HepG2 (cell line): ENCODE measurements around the gene MAEA. TPM values are rescaled to one million over a fixed set of nuclear protein-coding genes. Genes with fewer than 3 reads are reported as not detected.

Experiments used
- ATAC-seq: fragments of 200-7000 bp; cut with Tn5 transposase; 3 replicates; pipeline ENCODE4 v1.9.1; 2020; ENCODE audit warnings: mild to moderate bottlenecking, moderate library complexity
- BruUV-seq: library from RNA; stranded (reverse); fragments of 400-500 nt; replicated peaks from 2 replicates; lab custom pipeline; 2021; lab: Mats Ljungman, UMichigan
- CTCF ChIA-PET: fragments of 300-600 bp; formaldehyde crosslinking; extraction: SDS; loops from one replicate; lab custom pipeline; 2021; ENCODE audit warnings: low total read pairs, inconsistent platforms, low intra/inter-chr PET ratio; lab: Yijun Ruan, JAX
- POLR2A ChIA-PET: fragments of 350-600 bp; sonication (Branson Sonifier 250); formaldehyde crosslinking; loops from one replicate; lab custom pipeline; 2020; ENCODE audit warnings: antibody characterized with exemption, inconsistent platforms; lab: Yijun Ruan, JAX
- DNase-seq: peaks from one replicate; pipeline ENCODE4 v3.0.0-alpha.2; 2015; ENCODE audit warnings: low spot score
- FAIRE-seq: peaks from 3 replicates; lab custom pipeline; 2011; peaks lifted over from hg19 to GRCh38; lab: Jason Lieb, UNC
- H2AFZ ChIP-seq: one replicate; pipeline ENCODE4 v1.6.1; 2011; ENCODE audit warnings: low read length, inconsistent platforms
- H3K27ac ChIP-seq: fragments of 300-600 bp; 3 replicates; pipeline ENCODE4 v1.8.0; 2011; ENCODE audit warnings: mixed run types, mild to moderate bottlenecking, mixed read lengths, low read length, inconsistent platforms; ENCODE audit not compliant: insufficient read depth; ENCODE audit errors: extremely low read length
- H3K27me3 ChIP-seq, 2 experiments: fragments of 200-600 bp in 1 of 2; 2 replicates in 1 of 2; 3 replicates in 1 of 2; pipeline versions ENCODE4 v1.6.0 to v1.8.0; 2011; ENCODE audit warnings: low read length in 2 of 2, mild to moderate bottlenecking in 2 of 2, moderate library complexity in 2 of 2, inconsistent platforms in 1 of 2; ENCODE audit not compliant: insufficient read depth in 2 of 2, control insufficient read depth in 1 of 2
- H3K36me3 ChIP-seq, 2 experiments: fragments of 200-600 bp in 1 of 2; replicated peaks in 1 of 2; 2 replicates in 1 of 2; 3 replicates in 1 of 2; pipeline versions ENCODE4 v1.5.1 to v1.8.0; 2011; ENCODE audit warnings: low read length in 2 of 2, inconsistent platforms in 1 of 2; ENCODE audit not compliant: insufficient read depth in 2 of 2, control insufficient read depth in 1 of 2
- H3K4me1 ChIP-seq: 2 replicates; pipeline ENCODE4 v1.5.1; 2012; ENCODE audit warnings: low read length, inconsistent platforms; ENCODE audit not compliant: insufficient read depth
- H3K4me2 ChIP-seq: 2 replicates; pipeline ENCODE4 v1.6.0; 2011; ENCODE audit warnings: low read depth, low read length, inconsistent platforms
- H3K4me3 ChIP-seq, 3 experiments: fragments of 200-600 bp in 1 of 3; sonication (generic), shearing (Covaris generic) in 1 of 3; replicated peaks in 1 of 3; 2 replicates each; pipeline ENCODE4 v1.5.1; 2011 to 2016; ENCODE audit warnings: low read length in 3 of 3, inconsistent platforms in 2 of 3, low read depth in 2 of 3, mild to moderate bottlenecking in 2 of 3, control low read depth in 1 of 3, mixed read lengths in 1 of 3; ENCODE audit not compliant: insufficient read depth in 1 of 3
- H3K79me2 ChIP-seq: one replicate; pipeline ENCODE4 v1.6.1; 2011; ENCODE audit warnings: low read length, inconsistent platforms; ENCODE audit not compliant: insufficient read depth
- H3K9ac ChIP-seq: 2 replicates; pipeline ENCODE4 v1.6.0; 2011; ENCODE audit warnings: mild to moderate bottlenecking, low read depth, low read length, inconsistent platforms; ENCODE audit not compliant: insufficient read depth
- H3K9me3 ChIP-seq: 2 replicates; pipeline ENCODE4 v1.5.1; 2012; ENCODE audit warnings: mild to moderate bottlenecking, low read length
- H4K20me1 ChIP-seq: 2 replicates; pipeline ENCODE4 v1.6.0; 2011; ENCODE audit warnings: inconsistent platforms, mild to moderate bottlenecking, low read length, moderate library complexity; ENCODE audit not compliant: insufficient read depth
- AGO2 ChIP-seq: fragments of 200-400 bp; formaldehyde crosslinking; optimal IDR thresholded peaks from 2 replicates; pipeline ENCODE3; 2017; ENCODE audit warnings: mild to moderate bottlenecking, low read depth, low read length, moderate library complexity
- ESRRA ChIP-seq: sonication (generic); formaldehyde crosslinking; IDR thresholded peaks from 2 replicates; pipeline ENCODE4 v1.5.1; 2020; ENCODE audit warnings: mild to moderate bottlenecking, low read depth, missing genetic modification reagents
- MBNL3 ChIP-seq: fragments of 250-450 bp; sonication (Bioruptor Pico); conservative IDR thresholded peaks from 2 replicates; pipeline ENCODE4 v1.8.0; 2022; ENCODE audit warnings: mild to moderate bottlenecking, inconsistent platforms
- PAWR ChIP-seq: sonication (generic); formaldehyde crosslinking; IDR thresholded peaks from 2 replicates; pipeline ENCODE4 v1.4.0; 2020; ENCODE audit warnings: missing genetic modification reagents, mild to moderate bottlenecking, borderline replicate concordance
- PHF5A ChIP-seq: IDR thresholded peaks from one replicate; pipeline ENCODE4 v1.6.1; 2018; ENCODE audit warnings: low read depth, missing genetic modification reagents; ENCODE audit not compliant: unreplicated experiment
- ZMYM2 ChIP-seq: sonication (generic); formaldehyde crosslinking; IDR thresholded peaks from 2 replicates; pipeline ENCODE4 v1.8.0; 2022; ENCODE audit warnings: mild to moderate bottlenecking, missing genetic modification reagents
- ZMYM4 ChIP-seq: sonication (generic); formaldehyde crosslinking; IDR thresholded peaks from 2 replicates; pipeline ENCODE4 v1.8.1; 2023; ENCODE audit warnings: mild to moderate bottlenecking, missing genetic modification reagents
- ZNF558 ChIP-seq: sonication (generic); formaldehyde crosslinking; IDR thresholded peaks from 2 replicates; pipeline ENCODE4 v1.9.0; 2022; ENCODE audit warnings: mild to moderate bottlenecking, missing genetic modification reagents, borderline replicate concordance
- ZNF776 ChIP-seq: sonication (generic); formaldehyde crosslinking; IDR thresholded peaks from 2 replicates; pipeline ENCODE4 v1.4.0; 2020; ENCODE audit warnings: mild to moderate bottlenecking, missing genetic modification reagents
- WGBS: methylation state at CpG from one replicate; pipeline ENCODE4 v1.1.6; 2017; ENCODE audit warnings: low lambda C conversion rate; 5-methylcytosine and 5-hydroxymethylcytosine counted together
- in situ Hi-C: cut with HindIII; loops from 2 replicates; pipeline ENCODE4 v1.10.0; 2017; ENCODE audit warnings: low pct_unique_long_range_greater_than_20kb; ENCODE audit not compliant: extremely low pct_ligation_motif_present
- intact Hi-C: fragments of 100-400 bp; cut with micrococcal nuclease; formaldehyde crosslinking; loops from one replicate; pipeline ENCODE4 v1.10.0; 2022; ENCODE audit not compliant: unreplicated experiment
- polyA plus RNA-seq, 8 experiments: library from polyadenylated mRNA; depleted of rRNA in 3 of 8; stranded (reverse) in 7 of 8; unstranded in 1 of 8; fragments of >200 nt; fragmentation: Illumina TruSeq in 4 of 8; extraction: Trizol in 4 of 8; gene quantifications; 2 replicates each; pipeline versions ENCODE4 v1.2.1 to v1.2.3, GENCODE V29; 2011 to 2016; ENCODE audit warnings: low read depth in 4 of 8, missing spikeins in 1 of 8, mixed read lengths in 1 of 8; ENCODE audit not compliant: insufficient read depth in 1 of 8
- total RNA-seq, 5 experiments: library from RNA; depleted of rRNA; stranded (reverse); fragments of >200 nt; fragmentation: Illumina TruSeq; extraction: Trizol; gene quantifications; 2 replicates each; pipeline ENCODE4 v1.2.3, GENCODE V29; 2016; ENCODE audit warnings: low read depth in 1 of 5

Gene MAEA
- total and polyA plus RNA-seq, 2 of the 13 experiments (the other 11 are each of a cell fraction or from before 2014, with no cell fraction given): 52.0 to 57.1 TPM

DNA sequence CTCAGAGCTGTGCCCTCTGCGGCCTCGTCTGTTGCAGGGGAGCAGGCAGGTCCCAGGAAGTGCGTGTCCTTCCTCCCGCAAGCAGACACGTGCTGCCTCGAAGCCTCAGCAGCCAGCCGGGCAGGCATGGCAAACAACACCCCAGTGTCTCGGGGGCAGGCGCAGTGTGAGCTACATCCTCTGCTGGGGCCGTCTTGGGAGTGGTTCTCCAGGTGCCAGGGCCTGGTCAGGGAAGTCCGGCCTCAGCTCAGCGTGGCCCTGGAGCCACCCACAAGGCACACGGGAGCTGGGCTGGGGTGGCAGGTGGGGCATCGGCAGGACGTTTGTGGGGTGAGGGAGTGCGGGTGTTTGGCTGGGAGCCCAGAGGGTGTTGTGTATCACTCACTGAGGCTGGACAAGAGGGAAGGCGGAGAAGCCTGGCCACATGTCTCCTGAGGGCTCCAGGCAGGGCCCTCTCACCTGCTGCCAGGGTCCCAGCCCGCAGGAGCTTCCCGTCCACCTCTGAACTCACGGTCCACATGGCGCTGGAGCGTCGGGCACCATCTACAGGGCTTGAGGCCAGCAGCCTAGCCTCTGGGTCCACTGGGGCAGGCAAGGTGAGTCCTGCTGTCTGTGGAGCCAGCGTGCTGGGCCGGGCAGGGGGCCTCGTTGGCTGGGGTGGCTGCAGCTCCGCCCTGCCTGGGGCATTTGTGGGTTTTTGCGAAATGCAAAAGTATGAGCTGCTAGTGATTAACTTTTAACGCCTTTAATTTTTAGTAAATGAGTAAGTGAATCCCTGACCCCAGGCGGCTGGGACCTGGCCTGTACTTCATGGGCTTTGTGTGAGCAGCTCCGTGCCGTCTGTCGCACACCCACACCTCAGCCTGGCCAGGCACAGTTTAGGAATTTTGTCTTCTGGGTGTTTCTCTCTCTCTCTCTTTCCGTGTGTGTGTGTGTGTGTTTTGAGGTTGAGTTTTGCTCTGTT lies 40.0 kb downstream of the MAEA start:
- no peaks in the 10 kb centered on the region for H3K4me1 ChIP-seq
- H3K4me3 ChIP-seq: no peak overlapping the region
- no peak for FAIRE-seq
- CTCF ChIA-PET: no interaction called here
- in situ Hi-C loops (no loop called here), intact Hi-C loops (no loop called here)
- H3K27me3 ChIP-seq: no peaks in the 10 kb centered on the region
- H3K36me3 ChIP-seq: peaks cover 30 to 54% of the 10 kb centered on the region in 2 experiments
- 93% methylated on average over 24 of the region's 34 CpGs for WGBS
- H3K9me3 ChIP-seq: no peaks in the 10 kb centered on the region
- H4K20me1 ChIP-seq: 0 out of 2 replicates have a peak, but pooled peaks cover 4% of the 10 kb centered on the region
- H3K79me2 ChIP-seq: no peaks in the 10 kb centered on the region
- H3K9ac ChIP-seq: no peak overlapping the region
- no peak overlapping the region for H3K4me2 ChIP-seq
- no peak overlapping the region for H3K27ac ChIP-seq
- no peak for DNase-seq
- no peak overlapping the region for H2AFZ ChIP-seq
- ATAC-seq: no peak; the same call in 2 of the 3 replicates
- POLR2A ChIA-PET: no interaction called here
- no peak for TF ChIP-seq ESRRA (CRISPR knock-in tag)
- TF ChIP-seq ZNF776 (CRISPR knock-in tag): no peak
- TF ChIP-seq ZMYM4 (CRISPR knock-in tag): no peak
- no peak for TF ChIP-seq PAWR (CRISPR knock-in tag)
- TF ChIP-seq ZNF558 (CRISPR knock-in tag): no peak
- TF ChIP-seq PHF5A (CRISPR knock-in tag): no peak
- TF ChIP-seq MBNL3 (CRISPR knock-in tag): no peak
- TF ChIP-seq ZMYM2 (CRISPR knock-in tag): no peak
- TF ChIP-seq AGO2: peak; percentile 37
- BruUV-seq: no TSS peak
